HEK293 (cell line): Measurements from ENCODE around the gene ABTB2.

Experiments
- GLI4 ChIP-seq: fragments of 450-650 bp; formaldehyde crosslinking; IDR thresholded peaks from 2 replicates; pipeline ENCODE4 v1.5.1; 2016; ENCODE audit warnings: missing biosample characterization, missing genetic modification characterization
- GLIS2 ChIP-seq: fragments of 450-650 bp; formaldehyde crosslinking; IDR thresholded peaks from 2 replicates; pipeline ENCODE4 v1.5.1; 2016; ENCODE audit warnings: missing biosample characterization, missing genetic modification characterization
- ZBTB20 ChIP-seq: fragments of 450-650 bp; formaldehyde crosslinking; IDR thresholded peaks from 2 replicates; pipeline ENCODE4 v1.5.1; 2016; ENCODE audit warnings: missing biosample characterization, missing genetic modification characterization
- ZBTB8A ChIP-seq: fragments of 450-650 bp; formaldehyde crosslinking; IDR thresholded peaks from 2 replicates; pipeline ENCODE4 v1.5.1; 2016; ENCODE audit warnings: missing biosample characterization, missing genetic modification characterization
- ZNF157 ChIP-seq: fragments of 450-650 bp; formaldehyde crosslinking; IDR thresholded peaks from 2 replicates; pipeline ENCODE4 v1.5.1; 2016; ENCODE audit warnings: missing biosample characterization, missing genetic modification characterization
- ZNF16 ChIP-seq: fragments of 450-650 bp; formaldehyde crosslinking; IDR thresholded peaks from 2 replicates; pipeline ENCODE4 v1.5.1; 2016; ENCODE audit warnings: low read depth, missing biosample characterization, missing genetic modification characterization
- ZNF174 ChIP-seq: fragments of 450-650 bp; formaldehyde crosslinking; IDR thresholded peaks from 2 replicates; pipeline ENCODE4 v1.5.0; 2017; ENCODE audit warnings: missing biosample characterization, mild to moderate bottlenecking, missing genetic modification characterization
- ZNF239 ChIP-seq: fragments of 450-650 bp; formaldehyde crosslinking; IDR thresholded peaks from 2 replicates; pipeline ENCODE4 v1.5.1; 2016; ENCODE audit warnings: missing biosample characterization, missing genetic modification characterization
- ZNF24 ChIP-seq: fragments of 450-650 bp; formaldehyde crosslinking; IDR thresholded peaks from 2 replicates; pipeline ENCODE4 v1.5.1; 2016; ENCODE audit warnings: missing biosample characterization, missing genetic modification characterization
- ZNF473 ChIP-seq: fragments of 450-650 bp; formaldehyde crosslinking; IDR thresholded peaks from 2 replicates; pipeline ENCODE4 v1.5.1; 2017; ENCODE audit warnings: missing biosample characterization, missing genetic modification characterization
- ZNF549 ChIP-seq: fragments of 450-650 bp; IDR thresholded peaks from 2 replicates; pipeline ENCODE4 v1.5.1; 2018; ENCODE audit warnings: missing biosample characterization, missing genetic modification characterization, mild to moderate bottlenecking, inconsistent platforms, moderate library complexity
- ZNF792 ChIP-seq: fragments of 450-650 bp; formaldehyde crosslinking; IDR thresholded peaks from 2 replicates; pipeline ENCODE4 v1.5.1; 2016; ENCODE audit warnings: missing biosample characterization, missing genetic modification characterization
- ZSCAN23 ChIP-seq: fragments of 450-650 bp; formaldehyde crosslinking; IDR thresholded peaks from 2 replicates; pipeline ENCODE4 v1.5.1; 2016; ENCODE audit warnings: missing biosample characterization, missing genetic modification characterization
- TF ChIP-seq, protein P1 (sequence below): fragments of 450-650 bp; formaldehyde crosslinking; IDR thresholded peaks from 2 replicates; pipeline ENCODE4 v1.5.1; 2016; ENCODE audit warnings: missing biosample characterization, missing genetic modification characterization
- TF ChIP-seq, protein P2 (sequence below): fragments of 450-650 bp; formaldehyde crosslinking; IDR thresholded peaks from 2 replicates; pipeline ENCODE4 v1.5.1; 2016; ENCODE audit warnings: missing biosample characterization, missing genetic modification characterization
- TF ChIP-seq, protein P3 (sequence below): fragments of 450-650 bp; formaldehyde crosslinking; IDR thresholded peaks from 2 replicates; pipeline ENCODE4 v1.5.1; 2016; ENCODE audit warnings: missing biosample characterization, missing genetic modification characterization
- TF ChIP-seq, protein P4 (sequence below): fragments of 450-650 bp; IDR thresholded peaks from 2 replicates; pipeline ENCODE4 v1.5.1; 2018; ENCODE audit warnings: missing biosample characterization, mild to moderate bottlenecking, missing genetic modification characterization
- TF ChIP-seq, protein P5 (sequence below): fragments of 450-650 bp; formaldehyde crosslinking; IDR thresholded peaks from 2 replicates; pipeline ENCODE4 v1.5.1; 2016; ENCODE audit warnings: missing biosample characterization, missing genetic modification characterization
- TF ChIP-seq, protein P6 (sequence below): fragments of 450-650 bp; formaldehyde crosslinking; IDR thresholded peaks from 2 replicates; pipeline ENCODE4 v1.5.1; 2017; ENCODE audit warnings: missing biosample characterization, mild to moderate bottlenecking, missing genetic modification characterization, moderate library complexity
- TF ChIP-seq, protein P7 (sequence below): fragments of 450-650 bp; formaldehyde crosslinking; IDR thresholded peaks from 2 replicates; pipeline ENCODE4 v1.5.1; 2016; ENCODE audit warnings: missing biosample characterization, missing genetic modification characterization
- TF ChIP-seq, protein P8 (sequence below): fragments of 450-650 bp; formaldehyde crosslinking; IDR thresholded peaks from 2 replicates; pipeline ENCODE4 v1.5.1; 2016; ENCODE audit warnings: missing biosample characterization, missing genetic modification characterization
- TF ChIP-seq, protein P9 (sequence below): fragments of 450-650 bp; formaldehyde crosslinking; IDR thresholded peaks from 2 replicates; pipeline ENCODE4 v1.5.1; 2016; ENCODE audit warnings: missing biosample characterization, missing genetic modification characterization
- TF ChIP-seq, protein P10 (sequence below): fragments of 450-650 bp; formaldehyde crosslinking; IDR thresholded peaks from 2 replicates; pipeline ENCODE4 v1.5.1; 2016; ENCODE audit warnings: missing biosample characterization, missing genetic modification characterization, low read depth

Gene ABTB2

DNA sequence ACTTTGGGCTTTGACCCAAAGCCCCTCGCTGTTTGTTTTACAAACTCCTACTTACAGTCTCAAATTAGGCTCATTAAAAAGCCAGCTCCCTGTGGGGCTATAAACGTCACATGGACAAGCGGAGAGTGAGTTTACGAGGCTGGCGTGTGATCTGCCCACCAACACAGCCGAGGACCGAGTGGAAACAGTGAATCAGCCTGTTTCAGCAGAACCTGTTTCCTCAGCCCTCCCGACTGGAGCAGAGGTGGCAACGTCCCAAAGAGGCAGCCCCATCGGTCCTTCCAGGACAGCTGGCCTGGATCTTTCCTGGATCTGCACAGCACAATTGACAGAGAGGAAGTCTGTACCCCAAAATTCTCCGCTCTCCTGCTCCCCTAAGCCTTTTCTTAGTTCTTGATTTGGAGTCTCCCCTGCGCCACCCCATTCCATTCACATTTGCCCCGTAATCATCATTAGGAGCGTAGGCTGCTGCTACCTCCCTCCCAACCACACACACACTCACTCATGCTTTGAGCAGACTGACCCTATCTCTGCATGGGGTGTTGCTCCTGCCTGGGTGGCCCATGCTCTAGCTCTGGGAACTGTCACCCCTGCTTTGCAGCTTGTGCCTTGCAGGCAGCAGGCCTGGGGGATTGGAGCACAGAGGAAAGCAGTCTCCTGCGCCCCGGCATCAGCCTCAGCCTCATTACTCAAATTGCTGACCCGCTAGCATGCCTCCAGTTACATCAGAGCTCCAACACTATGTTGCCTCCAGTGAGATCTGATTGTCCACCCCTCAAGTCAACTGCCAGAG lies 134.6 kb downstream of the ABTB2 start (continued):
- TF ChIP-seq ZNF174 (tag by site-specific recombination): no peak
- TF ChIP-seq, protein P1, sequence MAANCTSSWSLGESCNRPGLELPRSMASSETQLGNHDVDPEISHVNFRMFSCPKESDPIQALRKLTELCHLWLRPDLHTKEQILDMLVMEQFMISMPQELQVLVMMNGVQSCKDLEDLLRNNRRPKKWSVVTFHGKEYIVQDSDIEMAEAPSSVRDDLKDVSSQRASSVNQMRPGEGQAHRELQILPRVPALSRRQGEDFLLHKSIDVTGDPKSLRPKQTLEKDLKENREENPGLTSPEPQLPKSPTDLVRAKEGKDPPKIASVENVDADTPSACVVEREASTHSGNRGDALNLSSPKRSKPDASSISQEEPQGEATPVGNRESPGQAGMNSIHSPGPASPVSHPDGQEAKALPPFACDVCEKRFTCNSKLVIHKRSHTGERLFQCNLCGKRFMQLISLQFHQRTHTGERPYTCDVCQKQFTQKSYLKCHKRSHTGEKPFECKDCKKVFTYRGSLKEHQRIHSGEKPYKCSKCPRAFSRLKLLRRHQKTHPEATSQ (tag by site-specific recombination): no peak
- no peak for TF ChIP-seq ZNF473 (tag by site-specific recombination)
- TF ChIP-seq ZNF24 (tag by site-specific recombination): peak; percentile 70
- TF ChIP-seq GLIS2: peak; percentile 53
- 0 out of 2 replicates have a peak, but pooled peaks have one; percentile 44 for TF ChIP-seq ZSCAN23 (tag by site-specific recombination)
- TF ChIP-seq, protein P2, sequence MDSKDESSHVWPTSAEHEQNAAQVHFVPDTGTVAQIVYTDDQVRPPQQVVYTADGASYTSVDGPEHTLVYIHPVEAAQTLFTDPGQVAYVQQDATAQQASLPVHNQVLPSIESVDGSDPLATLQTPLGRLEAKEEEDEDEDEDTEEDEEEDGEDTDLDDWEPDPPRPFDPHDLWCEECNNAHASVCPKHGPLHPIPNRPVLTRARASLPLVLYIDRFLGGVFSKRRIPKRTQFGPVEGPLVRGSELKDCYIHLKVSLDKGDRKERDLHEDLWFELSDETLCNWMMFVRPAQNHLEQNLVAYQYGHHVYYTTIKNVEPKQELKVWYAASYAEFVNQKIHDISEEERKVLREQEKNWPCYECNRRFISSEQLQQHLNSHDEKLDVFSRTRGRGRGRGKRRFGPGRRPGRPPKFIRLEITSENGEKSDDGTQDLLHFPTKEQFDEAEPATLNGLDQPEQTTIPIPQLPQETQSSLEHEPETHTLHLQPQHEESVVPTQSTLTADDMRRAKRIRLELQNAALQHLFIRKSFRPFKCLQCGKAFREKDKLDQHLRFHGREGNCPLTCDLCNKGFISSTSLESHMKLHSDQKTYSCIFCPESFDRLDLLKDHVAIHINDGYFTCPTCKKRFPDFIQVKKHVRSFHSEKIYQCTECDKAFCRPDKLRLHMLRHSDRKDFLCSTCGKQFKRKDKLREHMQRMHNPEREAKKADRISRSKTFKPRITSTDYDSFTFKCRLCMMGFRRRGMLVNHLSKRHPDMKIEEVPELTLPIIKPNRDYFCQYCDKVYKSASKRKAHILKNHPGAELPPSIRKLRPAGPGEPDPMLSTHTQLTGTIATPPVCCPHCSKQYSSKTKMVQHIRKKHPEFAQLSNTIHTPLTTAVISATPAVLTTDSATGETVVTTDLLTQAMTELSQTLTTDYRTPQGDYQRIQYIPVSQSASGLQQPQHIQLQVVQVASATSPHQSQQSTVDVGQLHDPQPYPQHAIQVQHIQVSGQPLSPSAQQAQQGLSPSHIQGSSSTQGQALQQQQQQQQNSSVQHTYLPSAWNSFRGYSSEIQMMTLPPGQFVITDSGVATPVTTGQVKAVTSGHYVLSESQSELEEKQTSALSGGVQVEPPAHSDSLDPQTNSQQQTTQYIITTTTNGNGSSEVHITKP (tag by site-specific recombination): peak; percentile 92
- TF ChIP-seq, protein P3, sequence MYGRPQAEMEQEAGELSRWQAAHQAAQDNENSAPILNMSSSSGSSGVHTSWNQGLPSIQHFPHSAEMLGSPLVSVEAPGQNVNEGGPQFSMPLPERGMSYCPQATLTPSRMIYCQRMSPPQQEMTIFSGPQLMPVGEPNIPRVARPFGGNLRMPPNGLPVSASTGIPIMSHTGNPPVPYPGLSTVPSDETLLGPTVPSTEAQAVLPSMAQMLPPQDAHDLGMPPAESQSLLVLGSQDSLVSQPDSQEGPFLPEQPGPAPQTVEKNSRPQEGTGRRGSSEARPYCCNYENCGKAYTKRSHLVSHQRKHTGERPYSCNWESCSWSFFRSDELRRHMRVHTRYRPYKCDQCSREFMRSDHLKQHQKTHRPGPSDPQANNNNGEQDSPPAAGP (tag by site-specific recombination): peak; percentile 75; the same call in 1 of the 2 replicates
- TF ChIP-seq ZNF549 (tag by site-specific recombination): no peak
- TF ChIP-seq, protein P4, sequence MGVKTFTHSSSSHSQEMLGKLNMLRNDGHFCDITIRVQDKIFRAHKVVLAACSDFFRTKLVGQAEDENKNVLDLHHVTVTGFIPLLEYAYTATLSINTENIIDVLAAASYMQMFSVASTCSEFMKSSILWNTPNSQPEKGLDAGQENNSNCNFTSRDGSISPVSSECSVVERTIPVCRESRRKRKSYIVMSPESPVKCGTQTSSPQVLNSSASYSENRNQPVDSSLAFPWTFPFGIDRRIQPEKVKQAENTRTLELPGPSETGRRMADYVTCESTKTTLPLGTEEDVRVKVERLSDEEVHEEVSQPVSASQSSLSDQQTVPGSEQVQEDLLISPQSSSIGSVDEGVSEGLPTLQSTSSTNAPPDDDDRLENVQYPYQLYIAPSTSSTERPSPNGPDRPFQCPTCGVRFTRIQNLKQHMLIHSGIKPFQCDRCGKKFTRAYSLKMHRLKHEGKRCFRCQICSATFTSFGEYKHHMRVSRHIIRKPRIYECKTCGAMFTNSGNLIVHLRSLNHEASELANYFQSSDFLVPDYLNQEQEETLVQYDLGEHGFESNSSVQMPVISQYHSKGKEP: peak; percentile 84; the same call in 1 of the 2 replicates
- TF ChIP-seq, protein P5, sequence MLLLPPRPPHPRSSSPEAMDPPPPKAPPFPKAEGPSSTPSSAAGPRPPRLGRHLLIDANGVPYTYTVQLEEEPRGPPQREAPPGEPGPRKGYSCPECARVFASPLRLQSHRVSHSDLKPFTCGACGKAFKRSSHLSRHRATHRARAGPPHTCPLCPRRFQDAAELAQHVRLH (tag by site-specific recombination): peak; percentile 70; the same call in 1 of the 2 replicates
- TF ChIP-seq ZNF239 (tag by site-specific recombination): no peak
- TF ChIP-seq ZBTB8A (tag by site-specific recombination): peak; percentile 92
- no peak for TF ChIP-seq ZNF16
- TF ChIP-seq, protein P6, sequence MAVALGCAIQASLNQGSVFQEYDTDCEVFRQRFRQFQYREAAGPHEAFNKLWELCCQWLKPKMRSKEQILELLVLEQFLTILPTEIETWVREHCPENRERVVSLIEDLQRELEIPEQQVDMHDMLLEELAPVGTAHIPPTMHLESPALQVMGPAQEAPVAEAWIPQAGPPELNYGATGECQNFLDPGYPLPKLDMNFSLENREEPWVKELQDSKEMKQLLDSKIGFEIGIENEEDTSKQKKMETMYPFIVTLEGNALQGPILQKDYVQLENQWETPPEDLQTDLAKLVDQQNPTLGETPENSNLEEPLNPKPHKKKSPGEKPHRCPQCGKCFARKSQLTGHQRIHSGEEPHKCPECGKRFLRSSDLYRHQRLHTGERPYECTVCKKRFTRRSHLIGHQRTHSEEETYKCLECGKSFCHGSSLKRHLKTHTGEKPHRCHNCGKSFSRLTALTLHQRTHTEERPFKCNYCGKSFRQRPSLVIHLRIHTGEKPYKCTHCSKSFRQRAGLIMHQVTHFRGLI (tag by site-specific recombination): peak; percentile 48; the same call in 1 of the 2 replicates
- TF ChIP-seq ZNF792 (tag by site-specific recombination): no peak
- TF ChIP-seq, protein P7, sequence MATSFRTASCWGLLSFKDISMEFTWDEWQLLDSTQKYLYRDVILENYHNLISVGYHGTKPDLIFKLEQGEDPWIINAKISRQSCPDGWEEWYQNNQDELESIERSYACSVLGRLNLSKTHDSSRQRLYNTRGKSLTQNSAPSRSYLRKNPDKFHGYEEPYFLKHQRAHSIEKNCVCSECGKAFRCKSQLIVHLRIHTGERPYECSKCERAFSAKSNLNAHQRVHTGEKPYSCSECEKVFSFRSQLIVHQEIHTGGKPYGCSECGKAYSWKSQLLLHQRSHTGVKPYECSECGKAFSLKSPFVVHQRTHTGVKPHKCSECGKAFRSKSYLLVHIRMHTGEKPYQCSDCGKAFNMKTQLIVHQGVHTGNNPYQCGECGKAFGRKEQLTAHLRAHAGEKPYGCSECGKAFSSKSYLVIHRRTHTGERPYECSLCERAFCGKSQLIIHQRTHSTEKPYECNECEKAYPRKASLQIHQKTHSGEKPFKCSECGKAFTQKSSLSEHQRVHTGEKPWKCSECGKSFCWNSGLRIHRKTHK (tag by site-specific recombination): no peak
- TF ChIP-seq ZNF157 (tag by site-specific recombination): no peak
- TF ChIP-seq, protein P8, sequence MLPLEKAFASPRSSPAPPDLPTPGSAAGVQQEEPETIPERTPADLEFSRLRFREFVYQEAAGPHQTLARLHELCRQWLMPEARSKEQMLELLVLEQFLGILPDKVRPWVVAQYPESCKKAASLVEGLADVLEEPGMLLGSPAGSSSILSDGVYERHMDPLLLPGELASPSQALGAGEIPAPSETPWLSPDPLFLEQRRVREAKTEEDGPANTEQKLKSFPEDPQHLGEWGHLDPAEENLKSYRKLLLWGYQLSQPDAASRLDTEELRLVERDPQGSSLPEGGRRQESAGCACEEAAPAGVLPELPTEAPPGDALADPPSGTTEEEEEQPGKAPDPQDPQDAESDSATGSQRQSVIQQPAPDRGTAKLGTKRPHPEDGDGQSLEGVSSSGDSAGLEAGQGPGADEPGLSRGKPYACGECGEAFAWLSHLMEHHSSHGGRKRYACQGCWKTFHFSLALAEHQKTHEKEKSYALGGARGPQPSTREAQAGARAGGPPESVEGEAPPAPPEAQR: no peak
- TF ChIP-seq, protein P9, sequence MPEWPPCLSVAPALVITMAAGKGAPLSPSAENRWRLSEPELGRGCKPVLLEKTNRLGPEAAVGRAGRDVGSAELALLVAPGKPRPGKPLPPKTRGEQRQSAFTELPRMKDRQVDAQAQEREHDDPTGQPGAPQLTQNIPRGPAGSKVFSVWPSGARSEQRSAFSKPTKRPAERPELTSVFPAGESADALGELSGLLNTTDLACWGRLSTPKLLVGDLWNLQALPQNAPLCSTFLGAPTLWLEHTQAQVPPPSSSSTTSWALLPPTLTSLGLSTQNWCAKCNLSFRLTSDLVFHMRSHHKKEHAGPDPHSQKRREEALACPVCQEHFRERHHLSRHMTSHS (tag by site-specific recombination): peak; percentile 84
- peak; percentile 97 for TF ChIP-seq ZBTB20 (tag by site-specific recombination)
- TF ChIP-seq GLI4 (tag by site-specific recombination): no peak
- TF ChIP-seq, protein P10, sequence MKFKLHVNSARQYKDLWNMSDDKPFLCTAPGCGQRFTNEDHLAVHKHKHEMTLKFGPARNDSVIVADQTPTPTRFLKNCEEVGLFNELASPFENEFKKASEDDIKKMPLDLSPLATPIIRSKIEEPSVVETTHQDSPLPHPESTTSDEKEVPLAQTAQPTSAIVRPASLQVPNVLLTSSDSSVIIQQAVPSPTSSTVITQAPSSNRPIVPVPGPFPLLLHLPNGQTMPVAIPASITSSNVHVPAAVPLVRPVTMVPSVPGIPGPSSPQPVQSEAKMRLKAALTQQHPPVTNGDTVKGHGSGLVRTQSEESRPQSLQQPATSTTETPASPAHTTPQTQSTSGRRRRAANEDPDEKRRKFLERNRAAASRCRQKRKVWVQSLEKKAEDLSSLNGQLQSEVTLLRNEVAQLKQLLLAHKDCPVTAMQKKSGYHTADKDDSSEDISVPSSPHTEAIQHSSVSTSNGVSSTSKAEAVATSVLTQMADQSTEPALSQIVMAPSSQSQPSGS: peak; percentile 36; the same call in 1 of the 2 replicates
